Endometrium (tissue), 2 donors: ENCODE data around the gene PDXK.
A peak's percentile ranks its signal among the peaks of the same experiment; 100 is the strongest.

Source experiments
- FAIRE-seq: peaks from 2 replicates; lab custom pipeline; 2012; peaks lifted over from hg19 to GRCh38; lab: Jason Lieb, UNC
- donor health status: control.
- donor health status: control.

PDXK gene

GRCh38 chr21:43723648-43724047, 4.7 kb downstream of the PDXK start:
- no peak for FAIRE-seq

- no peak for FAIRE-seq
Observed at GRCh38 chr21:43726686-43727518, 8.0 kb downstream of the PDXK start.

GRCh38 chr21:43727519-43728153, 8.7 kb downstream of the PDXK start:
- no peak for FAIRE-seq

- no peak for FAIRE-seq
Observed at GRCh38 chr21:43728154-43728466, 9.2 kb downstream of the PDXK start.

GRCh38 chr21:43728467-43729390, 9.8 kb downstream of the PDXK start:
- peak; percentile 18 for FAIRE-seq

- FAIRE-seq: no peak
Observed at GRCh38 chr21:43731476-43731875, 12.5 kb downstream of the PDXK start.

GRCh38 chr21:43731891-43732711, 13.2 kb downstream of the PDXK start:
- no peak for FAIRE-seq

GRCh38 chr21:43733060-43733459, 14.1 kb downstream of the PDXK start:
- FAIRE-seq: no peak

- no peak for FAIRE-seq
Observed at GRCh38 chr21:43733529-43734071, 14.7 kb downstream of the PDXK start.

- FAIRE-seq: no peak
Observed at GRCh38 chr21:43734131-43734927, 15.4 kb downstream of the PDXK start.

- FAIRE-seq: no peak
Observed at GRCh38 chr21:43734928-43735229, 15.9 kb downstream of the PDXK start.

- no peak for FAIRE-seq
Observed at GRCh38 chr21:43735236-43736091, 16.5 kb downstream of the PDXK start.

- FAIRE-seq: no peak
Observed at GRCh38 chr21:43736224-43736883, 17.4 kb downstream of the PDXK start.

- no peak for FAIRE-seq
Observed at GRCh38 chr21:43737158-43737950, 18.4 kb downstream of the PDXK start.

GRCh38 chr21:43739621-43740435, 20.9 kb downstream of the PDXK start:
- FAIRE-seq: no peak

GRCh38 chr21:43740497-43741156, 21.7 kb downstream of the PDXK start:
- no peak for FAIRE-seq

GRCh38 chr21:43741423-43742096, 22.6 kb downstream of the PDXK start:
- FAIRE-seq: no peak
